ENCODE results near the gene PPP1R12B. TPM values are rescaled to one million over a fixed set of nuclear protein-coding genes. Genes with fewer than 3 reads are reported as not detected.

PPP1R12B gene
- total and polyA plus RNA-seq, 4 donors = 6.0 to 122 (median 22.0) TPM

GRCh38 chr1:202310746-202311145 is 37.8 kb upstream of the PPP1R12B start:
- Histone ChIP-seq H3K36me3 (ENCODE audit: control insufficient read depth in 4 of 4, insufficient read depth in 4 of 4, low read length in 4 of 4) (no peaks in the 10 kb centered on the region), H3K9ac (ENCODE audit: insufficient read depth in 1 of 2, low read length in 2 of 2) (no peak overlapping the region), H3K27ac (ENCODE audit: low read depth in 1 of 2, low read length in 1 of 2) (no peak overlapping the region), H3K4me1 (ENCODE audit: control insufficient read depth in 5 of 5, insufficient read depth in 5 of 5, low read length in 5 of 5) (peaks cover 0 to 6% (median 3%) of the 10 kb centered on the region in 5 donors), H3K9me3 (ENCODE audit: control insufficient read depth in 4 of 4, insufficient read depth in 3 of 4, low read length in 3 of 4) (no peaks in the 10 kb centered on the region), H3K4me3 (no peak overlapping the region), H3K27me3 (ENCODE audit: control insufficient read depth in 3 of 3, insufficient read depth in 3 of 3, low read length in 2 of 3) (no peaks in the 10 kb centered on the region)
- ATAC-seq (ENCODE audit: insufficient read depth, low FRiP score) = no peak
- 94 to 99% methylated on average over 3 of the region's 3 CpGs for WGBS, 2 donors
- no peak for DNase-seq
- TF ChIP-seq CTCF (IDR thresholded peaks at IDR 0.05; ENCODE audit: control extremely low read depth, extremely low read depth) = no peak

- DNase-seq (peak; percentile 28 to 42 (median 30)), ATAC-seq (ENCODE audit: insufficient read depth, low FRiP score) (no peak)
- no peak for TF ChIP-seq CTCF (IDR thresholded peaks at IDR 0.05; ENCODE audit: control extremely low read depth, extremely low read depth)
- H3K27me3 ChIP-seq (ENCODE audit: control insufficient read depth in 3 of 3, insufficient read depth in 3 of 3, low read length in 2 of 3) = no peaks in the 10 kb centered on the region
- H3K4me1 ChIP-seq (ENCODE audit: control insufficient read depth in 5 of 5, insufficient read depth in 5 of 5, low read length in 5 of 5) = peaks cover 0 to 5% (median 0%) of the 10 kb centered on the region in 5 donors
- H3K27ac ChIP-seq (ENCODE audit: low read depth in 1 of 2, low read length in 1 of 2) = no peak overlapping the region
- 7 to 8% methylated on average over 14 of the region's 14 CpGs for WGBS, 2 donors
- H3K9ac ChIP-seq (ENCODE audit: insufficient read depth in 1 of 2, low read length in 2 of 2) = no peak overlapping the region
- no peaks in the 10 kb centered on the region for H3K36me3 ChIP-seq (ENCODE audit: control insufficient read depth in 4 of 4, insufficient read depth in 4 of 4, low read length in 4 of 4)
- no peak overlapping the region for H3K4me3 ChIP-seq
- H3K9me3 ChIP-seq (ENCODE audit: control insufficient read depth in 4 of 4, insufficient read depth in 3 of 4, low read length in 3 of 4) = no peaks in the 10 kb centered on the region
Observed at GRCh38 chr1:202311875-202312635, 36.4 kb upstream of the PPP1R12B start.

- Histone ChIP-seq H3K27me3 (ENCODE audit: control insufficient read depth in 3 of 3, insufficient read depth in 3 of 3, low read length in 2 of 3) (no peaks in the 10 kb centered on the region), H3K27ac (ENCODE audit: low read depth in 1 of 2, low read length in 1 of 2) (no peak overlapping the region), H3K4me3 (no peak overlapping the region), H3K9me3 (ENCODE audit: control insufficient read depth in 4 of 4, insufficient read depth in 3 of 4, low read length in 3 of 4) (no peaks in the 10 kb centered on the region), H3K9ac (ENCODE audit: insufficient read depth in 1 of 2, low read length in 2 of 2) (no peak overlapping the region), H3K4me1 (ENCODE audit: control insufficient read depth in 5 of 5, insufficient read depth in 5 of 5, low read length in 5 of 5) (peaks cover 0 to 5% (median 0%) of the 10 kb centered on the region in 5 donors), H3K36me3 (ENCODE audit: control insufficient read depth in 4 of 4, insufficient read depth in 4 of 4, low read length in 4 of 4) (no peaks in the 10 kb centered on the region)
- WGBS, 2 donors = 22 to 26% methylated on average over 9 of the region's 9 CpGs
- ATAC-seq (ENCODE audit: insufficient read depth, low FRiP score) (no peak), DNase-seq (peak; percentile 78 to 84 (median 81))
- peak; percentile 91 for TF ChIP-seq CTCF (IDR thresholded peaks at IDR 0.05; ENCODE audit: control extremely low read depth, extremely low read depth)
Observed at GRCh38 chr1:202315576-202316168, 32.8 kb upstream of the PPP1R12B start.
